Activated T-helper 1 cell treated with anti-CD3 and anti-CD28 coated beads, Interleukin-12 subunit alpha, Interleukin-12 subunit beta, Interleukin-2, Interleukin-4 antibody, amounts not matched to agents 30 ng/mL and 10 ng/mL and 1 ng/mL, durations not matched to agents 14 hours and 24 hours and 36 hours (primary cell): ENCODE results near the gene KRR1. TPM values are rescaled to one million over a fixed set of nuclear protein-coding genes. Genes with fewer than 3 reads are reported as not detected.
"Not testable (repeated sequence)": the region's sequence is repeated elsewhere in the genome, so short reads cannot be mapped to it uniquely, and the experiment has no call there.

Experiments
- DNase-seq: peaks from one replicate; pipeline ENCODE4 v3.0.0; 2021; ENCODE audit warnings: low spot score
- H3K27ac Mint-ChIP-seq: one replicate; pipeline ENCODE4 v1.8.0; 2021; ENCODE audit warnings: mild to moderate bottlenecking, mixed read lengths
- H3K27me3 Mint-ChIP-seq: one replicate; pipeline ENCODE4 v1.8.0; 2022; ENCODE audit warnings: mild to moderate bottlenecking, moderate library complexity, mixed read lengths; ENCODE audit not compliant: insufficient read depth
- H3K36me3 Mint-ChIP-seq: one replicate; pipeline ENCODE4 v1.8.0; 2021; ENCODE audit warnings: low read depth, mixed read lengths
- H3K4me1 Mint-ChIP-seq: one replicate; pipeline ENCODE4 v1.8.0; 2021; ENCODE audit warnings: low read depth, mixed read lengths
- H3K4me3 Mint-ChIP-seq: one replicate; pipeline ENCODE4 v1.8.0; 2021; ENCODE audit warnings: mild to moderate bottlenecking, moderate library complexity, mixed read lengths
- H3K9me3 Mint-ChIP-seq: one replicate; pipeline ENCODE4 v1.8.0; 2021; ENCODE audit warnings: mixed read lengths
- intact Hi-C: fragments of 100-400 bp; cut with micrococcal nuclease; formaldehyde crosslinking; loops from one replicate; pipeline ENCODE4 v1.15.1; 2024
- total RNA-seq: library from RNA; stranded (reverse); gene quantifications from 2 replicates; pipeline ENCODE4 v1.2.3, GENCODE V29; 2022

KRR1 gene
- total RNA-seq, 1 donor from 2014 or later: 130 TPM

DNA sequence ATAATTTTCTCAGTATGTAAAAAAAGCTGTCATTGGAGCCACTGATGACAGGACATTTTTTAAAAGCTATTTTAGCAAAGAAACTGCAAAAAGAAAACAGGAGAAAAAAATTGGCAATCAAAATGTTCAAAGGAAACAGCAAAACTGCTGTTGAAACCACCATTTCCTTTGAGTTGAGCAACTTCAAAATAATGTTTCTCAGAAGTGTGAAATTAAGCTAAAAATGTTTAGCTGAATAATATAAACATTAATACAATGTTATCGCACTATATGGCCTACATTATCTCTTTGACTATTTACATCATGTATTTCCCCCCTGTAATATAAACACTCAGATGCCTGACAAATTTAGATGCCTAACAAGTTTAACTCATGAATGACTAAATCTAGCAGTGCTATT is 54.2 kb downstream of the KRR1 start:
- Mint-ChIP-seq H3K4me1 (peaks cover 35% of the 10 kb centered on the region), H3K4me3 (no peak overlapping the region), H3K27me3 (peaks cover 11% of the 10 kb centered on the region), H3K9me3 (peaks cover 14% of the 10 kb centered on the region), H3K27ac (no peak overlapping the region), H3K36me3 (peaks cover 8% of the 10 kb centered on the region)
- no peak for DNase-seq
- intact Hi-C loops: loop anchor here (2.0 kb wide), 1 partner anchor 24 kb away; the partner anchor contains the start of gene GLIPR1

DNA sequence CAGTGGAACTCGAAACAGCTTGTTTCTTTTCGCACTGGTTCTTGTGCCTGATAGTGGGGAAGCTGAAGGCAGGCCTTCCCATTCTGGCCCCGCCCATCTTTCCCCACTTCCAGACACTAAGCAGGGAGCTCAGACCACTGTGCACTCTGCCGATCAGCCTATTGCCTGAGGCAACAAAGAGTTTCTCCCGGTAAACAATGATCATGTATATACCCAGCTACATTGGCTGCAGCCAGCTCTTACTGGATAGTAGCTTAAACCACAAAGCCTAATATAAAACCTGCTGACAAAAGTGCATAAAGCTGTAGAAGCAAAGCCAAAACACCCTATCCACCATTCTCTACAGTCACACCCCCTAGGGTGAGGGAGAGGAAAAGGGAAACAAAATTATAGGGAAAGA is 55.6 kb downstream of the KRR1 start:
- no peak for DNase-seq
- Mint-ChIP-seq H3K27ac (no peak overlapping the region), H3K4me1 (peaks cover 35% of the 10 kb centered on the region), H3K27me3 (peaks cover 10% of the 10 kb centered on the region), H3K9me3 (peaks cover 14% of the 10 kb centered on the region), H3K36me3 (peaks cover 8% of the 10 kb centered on the region), H3K4me3 (no peak overlapping the region)
- intact Hi-C loops: loop anchor here (2.0 kb wide), 1 partner anchor 25 kb away; the partner anchor contains the start of gene GLIPR1

DNA sequence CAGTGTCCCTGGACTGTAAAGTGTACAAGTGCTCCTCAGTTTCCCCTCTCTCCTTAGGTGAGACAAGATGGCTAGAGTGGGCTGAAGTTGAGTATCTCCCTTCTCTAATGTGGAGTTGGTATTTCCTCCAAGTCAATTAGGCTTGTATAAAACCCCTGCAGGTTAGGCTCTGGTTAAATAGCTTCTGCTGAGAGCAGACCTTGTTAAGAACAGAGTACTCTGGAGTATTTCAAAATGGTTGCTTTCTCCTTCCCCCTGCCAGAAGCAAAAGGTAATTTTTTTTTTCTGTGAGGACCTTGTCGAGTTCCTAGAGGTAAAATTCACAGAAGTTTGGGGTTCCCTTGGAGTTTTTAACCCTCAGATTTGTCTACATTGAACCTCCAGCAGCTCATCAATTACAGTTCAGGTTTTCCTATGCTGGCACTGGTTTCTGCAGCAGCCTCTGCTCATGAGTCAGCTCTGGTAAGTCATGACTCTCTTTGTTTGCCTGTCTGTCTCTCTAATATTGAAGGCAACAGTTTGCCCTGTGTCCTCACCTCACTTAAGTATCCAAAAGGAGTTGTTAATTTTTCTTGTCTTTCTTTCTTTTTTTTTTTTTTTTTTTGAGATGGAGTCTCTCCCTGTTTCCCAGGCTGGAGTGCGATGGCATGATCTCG is 58.6 kb downstream of the KRR1 start:
- Mint-ChIP-seq H3K4me3 (no peak overlapping the region), H3K9me3 (peaks cover 5% of the 10 kb centered on the region), H3K4me1 (peaks cover 20% of the 10 kb centered on the region), H3K36me3 (peaks cover 4% of the 10 kb centered on the region), H3K27me3 (peaks cover 13% of the 10 kb centered on the region), H3K27ac (no peak overlapping the region)
- intact Hi-C loops: no loop called here
- DNase-seq: no peak

DNA sequence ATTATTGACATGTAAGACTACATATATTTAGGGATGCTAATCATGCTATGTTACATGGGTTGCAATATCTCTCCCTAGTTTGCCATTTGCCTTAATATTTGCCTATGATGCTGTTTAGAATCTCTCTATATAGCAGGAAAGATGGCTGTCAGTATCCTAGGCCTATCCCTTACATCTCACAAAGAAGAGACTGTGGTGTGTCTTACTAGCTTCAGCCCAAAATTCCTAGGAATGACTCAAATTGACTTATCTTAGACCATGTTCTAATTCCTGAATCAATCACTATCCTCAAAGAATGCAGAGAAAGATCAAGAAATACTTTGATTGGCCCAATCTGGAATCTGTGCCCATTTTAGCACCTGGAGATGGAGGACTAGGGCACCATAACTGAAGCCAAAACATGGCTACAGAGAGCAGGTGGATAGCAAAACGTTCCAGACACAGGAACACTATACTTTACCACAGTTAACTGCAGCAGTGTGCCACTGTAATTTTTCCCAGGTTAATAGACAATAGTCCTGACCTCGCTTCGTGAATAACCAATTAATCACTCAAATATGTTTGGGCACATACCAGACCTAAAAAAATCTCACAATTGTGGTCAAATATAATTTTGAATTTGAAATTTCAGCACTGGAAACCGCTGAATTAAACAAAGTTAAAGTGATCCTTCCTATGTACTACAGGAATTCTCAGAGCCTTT is 63.6 kb downstream of the KRR1 start:
- H3K36me3 Mint-ChIP-seq: no peaks in the 10 kb centered on the region
- intact Hi-C loops: no loop called here
- DNase-seq: no peak
- no peaks in the 10 kb centered on the region for H3K9me3 Mint-ChIP-seq
- no peaks in the 10 kb centered on the region for H3K4me1 Mint-ChIP-seq
- peaks cover 10% of the 10 kb centered on the region for H3K27me3 Mint-ChIP-seq
- no peak overlapping the region for H3K4me3 Mint-ChIP-seq
- no peak overlapping the region for H3K27ac Mint-ChIP-seq

DNA sequence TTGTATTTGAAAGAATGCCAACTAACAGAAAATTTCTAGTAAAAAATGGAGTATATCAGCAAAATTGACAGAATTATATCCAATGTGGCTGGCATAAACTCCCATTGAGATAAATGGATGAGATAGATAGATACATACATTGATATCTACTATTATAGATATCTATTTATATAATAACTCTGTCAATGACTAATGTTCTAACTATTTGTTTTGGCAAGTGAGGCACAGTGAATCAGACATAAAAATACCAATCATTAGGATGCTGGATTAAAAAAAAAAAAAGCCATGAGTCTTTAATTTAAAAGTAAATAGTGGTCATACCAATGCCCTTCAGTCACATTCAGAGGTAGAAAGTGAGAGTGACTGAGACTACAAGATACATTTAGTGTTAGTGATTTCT is 64.6 kb downstream of the KRR1 start:
- Mint-ChIP-seq H3K27ac (no peak overlapping the region), H3K36me3 (no peaks in the 10 kb centered on the region), H3K4me3 (no peak overlapping the region), H3K27me3 (peaks cover 6% of the 10 kb centered on the region), H3K9me3 (peaks cover 4% of the 10 kb centered on the region), H3K4me1 (no peaks in the 10 kb centered on the region)
- intact Hi-C loops: no loop called here
- DNase-seq: no peak

DNA sequence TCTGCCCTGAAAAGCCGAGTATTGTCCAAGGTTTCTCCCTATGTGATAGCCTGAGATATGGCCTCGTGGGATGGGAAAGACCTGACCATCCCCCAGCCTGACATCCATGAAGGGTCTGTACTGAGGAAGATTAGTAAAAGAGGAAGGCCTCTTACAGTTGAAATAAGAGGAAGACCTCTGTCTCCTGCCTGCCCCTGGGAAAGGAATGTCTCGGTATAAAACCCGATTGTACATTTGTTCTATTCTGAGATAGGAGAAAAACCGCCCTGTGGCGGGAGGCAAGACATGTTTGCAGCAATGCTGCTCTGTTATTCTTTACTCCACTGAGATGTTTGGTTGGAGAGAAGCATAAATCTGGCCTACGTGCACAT is 66.3 kb downstream of the KRR1 start:
- H3K27ac Mint-ChIP-seq, intact Hi-C loops, H3K27me3 Mint-ChIP-seq, H3K4me3 Mint-ChIP-seq, DNase-seq, H3K4me1 Mint-ChIP-seq, H3K36me3 Mint-ChIP-seq: not testable (repeated sequence)
- H3K9me3 Mint-ChIP-seq: peaks cover 13% of the 10 kb centered on the region

DNA sequence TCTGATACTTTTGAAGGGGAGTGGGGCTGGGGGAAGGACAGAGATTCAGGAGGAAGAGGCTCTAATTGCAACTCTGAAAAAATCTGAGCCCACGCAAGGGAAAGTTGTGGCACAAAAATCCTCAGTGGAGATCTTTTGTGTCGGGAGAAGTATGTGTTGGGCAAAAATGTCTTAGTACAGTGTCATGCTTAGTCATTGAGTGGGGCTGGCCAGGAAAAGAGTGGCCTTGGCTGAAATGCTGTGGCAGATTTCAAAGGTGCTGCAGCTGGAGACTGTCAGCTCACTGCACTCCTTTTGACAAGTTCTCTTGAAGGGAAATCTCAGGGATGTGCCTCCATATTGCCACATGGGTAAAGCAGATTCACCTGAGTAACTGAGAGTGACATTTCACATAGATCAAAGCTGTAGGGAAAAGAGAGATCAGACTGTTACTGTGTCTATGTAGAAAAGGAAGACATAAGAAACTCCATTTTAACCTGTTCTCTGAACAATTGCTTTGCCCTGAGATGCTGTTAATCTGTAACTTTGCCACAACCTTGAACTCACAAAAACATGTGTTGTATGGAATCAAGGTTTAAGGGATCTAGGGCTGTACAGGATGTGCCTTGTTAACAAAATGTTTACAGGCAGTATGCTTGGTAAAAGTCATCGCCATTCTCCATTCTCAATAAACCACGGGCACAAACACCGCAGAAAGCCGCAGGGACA is 66.8 kb downstream of the KRR1 start:
- H3K4me1 Mint-ChIP-seq: no peaks in the 10 kb centered on the region

DNA sequence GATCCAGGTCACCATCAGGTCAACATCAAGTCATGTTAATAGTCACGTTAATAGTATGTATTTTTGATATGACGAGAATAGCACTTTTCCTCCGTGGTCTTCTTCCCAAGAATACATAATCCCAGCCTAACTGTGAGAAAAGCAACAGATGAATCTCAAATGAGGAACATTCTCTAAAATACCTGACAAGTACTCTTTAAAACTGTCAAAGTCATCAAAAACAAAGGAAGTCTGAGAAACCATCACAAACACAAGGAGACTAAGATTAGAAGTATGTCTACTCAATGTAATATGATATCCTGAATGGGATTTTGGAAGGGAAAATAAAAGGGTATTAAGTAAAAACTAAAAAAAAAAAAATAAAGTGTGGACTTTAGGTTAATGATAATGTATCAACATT is 67.7 kb downstream of the KRR1 start:
- Mint-ChIP-seq H3K27ac (no peak overlapping the region), H3K27me3 (peaks cover 5% of the 10 kb centered on the region), H3K4me1 (peaks cover 3% of the 10 kb centered on the region), H3K4me3 (no peak overlapping the region), H3K9me3 (peaks cover 17% of the 10 kb centered on the region), H3K36me3 (peaks cover 3% of the 10 kb centered on the region)
- no peak for DNase-seq
- intact Hi-C loops: no loop called here

More for the DNA sequence above, 66.8 kb downstream of the KRR1 start:
- H3K4me3 Mint-ChIP-seq: no peak overlapping the region
- H3K36me3 Mint-ChIP-seq: peaks cover 3% of the 10 kb centered on the region
- no peak for DNase-seq
- intact Hi-C loops: no loop called here
- H3K27ac Mint-ChIP-seq: no peak overlapping the region
- peaks cover 6% of the 10 kb centered on the region for H3K27me3 Mint-ChIP-seq
- H3K9me3 Mint-ChIP-seq: peaks cover 13% of the 10 kb centered on the region

DNA sequence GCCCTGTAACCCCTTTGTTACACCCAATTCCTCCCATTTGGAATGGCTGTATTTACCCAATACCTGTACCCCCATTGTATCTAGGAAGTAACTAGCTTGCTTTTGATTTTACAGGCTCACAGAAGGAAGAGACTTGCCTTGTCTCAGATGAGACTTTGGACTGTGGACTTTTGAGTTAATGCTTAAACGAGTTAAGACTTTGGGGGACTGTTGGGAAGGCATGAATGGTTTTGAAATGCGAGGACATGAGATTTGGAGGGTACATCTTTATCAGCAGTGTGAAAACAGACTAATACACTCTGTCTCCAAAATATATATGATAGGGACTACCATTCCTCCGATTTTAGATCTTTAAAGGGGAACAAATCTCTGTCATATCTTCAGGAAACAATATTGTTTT is 69.0 kb downstream of the KRR1 start:
- H3K36me3 Mint-ChIP-seq, DNase-seq, H3K4me3 Mint-ChIP-seq, H3K27ac Mint-ChIP-seq, intact Hi-C loops, H3K27me3 Mint-ChIP-seq: not testable (repeated sequence)
- peaks cover 10% of the 10 kb centered on the region for H3K4me1 Mint-ChIP-seq
- peaks cover 17% of the 10 kb centered on the region for H3K9me3 Mint-ChIP-seq

DNA sequence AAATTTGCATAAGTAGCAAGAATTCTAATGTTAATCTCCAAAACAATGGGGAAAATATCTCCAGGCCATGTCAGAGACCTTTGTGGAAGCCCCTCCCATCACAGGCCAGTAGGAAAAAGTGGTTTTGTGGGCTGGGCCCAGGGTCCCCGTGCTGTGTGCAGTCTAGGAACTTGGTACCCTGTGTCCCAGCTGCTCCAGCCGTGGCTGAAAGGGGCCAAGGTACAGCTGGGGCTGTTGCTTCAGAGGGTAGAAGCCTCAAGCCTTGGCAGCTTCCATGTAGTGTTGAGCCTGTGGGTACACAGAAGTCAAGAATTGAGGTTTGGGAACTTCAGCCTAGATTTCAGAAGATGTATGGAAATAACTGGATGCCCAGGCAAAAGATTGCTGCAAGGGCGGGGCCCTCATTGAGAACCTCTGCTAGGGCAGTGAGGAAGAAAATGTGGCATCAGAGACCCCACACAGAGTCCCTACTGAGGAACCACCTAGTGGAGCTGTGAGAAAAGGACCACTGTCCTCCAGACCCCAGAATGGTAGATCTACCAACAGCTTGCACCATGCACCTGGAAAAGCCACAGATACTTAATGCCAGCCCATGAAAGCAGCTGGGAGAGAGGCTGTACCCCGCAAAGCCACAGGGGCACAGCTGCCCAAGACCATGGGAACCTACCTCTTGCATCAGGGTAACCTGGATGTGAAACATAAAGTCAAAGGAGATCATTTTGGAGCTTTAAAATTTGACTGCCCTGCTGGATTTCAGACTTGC is 69.5 kb downstream of the KRR1 start:
- DNase-seq, H3K27me3 Mint-ChIP-seq, intact Hi-C loops, H3K36me3 Mint-ChIP-seq, H3K27ac Mint-ChIP-seq, H3K4me3 Mint-ChIP-seq: not testable (repeated sequence)
- Mint-ChIP-seq H3K9me3 (peaks cover 17% of the 10 kb centered on the region), H3K4me1 (peaks cover 10% of the 10 kb centered on the region)
